HTR-8/SVneo (cell line): ENCODE measurements around the gene SLC22A23.

Source experiments
- DNase-seq: peaks from one replicate; pipeline ENCODE4 v3.0.0; 2011; ENCODE audit warnings: low spot score, mixed read lengths; ENCODE audit not compliant: insufficient read length
- FAIRE-seq: peaks from 2 replicates; lab custom pipeline; 2011; peaks lifted over from hg19 to GRCh38; lab: Jason Lieb, UNC

SLC22A23 gene

DNA sequence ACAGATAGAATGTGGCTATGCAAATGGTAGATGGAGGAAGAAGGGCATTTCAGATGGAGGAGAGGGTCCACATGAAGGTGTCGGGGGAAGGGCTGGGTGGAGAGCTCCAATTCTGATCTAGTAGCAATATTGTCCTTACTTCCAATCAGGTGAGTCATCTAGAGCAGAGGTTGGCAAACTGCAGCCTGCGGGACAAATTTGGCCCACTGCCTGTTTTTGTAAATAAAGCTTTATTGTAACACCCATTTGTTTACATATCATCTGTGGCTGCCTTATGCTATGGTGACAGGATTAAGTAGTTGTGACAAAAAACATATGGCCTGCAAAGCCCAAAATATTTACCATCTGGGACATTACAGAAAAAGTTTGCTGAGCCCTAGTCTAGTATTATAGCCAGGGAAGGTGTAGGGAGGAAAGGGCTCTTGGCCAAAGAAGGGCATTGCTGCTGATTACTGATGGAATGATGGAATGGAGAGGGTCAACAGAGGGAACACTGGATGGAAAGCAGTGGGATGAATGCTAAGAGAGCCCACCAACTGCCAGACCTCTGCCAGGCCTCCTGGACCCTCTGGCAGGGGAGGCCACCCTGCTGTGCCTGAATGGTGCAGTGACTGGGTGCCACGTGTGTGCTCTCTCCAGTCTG is 79.8 kb downstream of the SLC22A23 start:
- DNase-seq (no peak), FAIRE-seq (no peak)

DNA sequence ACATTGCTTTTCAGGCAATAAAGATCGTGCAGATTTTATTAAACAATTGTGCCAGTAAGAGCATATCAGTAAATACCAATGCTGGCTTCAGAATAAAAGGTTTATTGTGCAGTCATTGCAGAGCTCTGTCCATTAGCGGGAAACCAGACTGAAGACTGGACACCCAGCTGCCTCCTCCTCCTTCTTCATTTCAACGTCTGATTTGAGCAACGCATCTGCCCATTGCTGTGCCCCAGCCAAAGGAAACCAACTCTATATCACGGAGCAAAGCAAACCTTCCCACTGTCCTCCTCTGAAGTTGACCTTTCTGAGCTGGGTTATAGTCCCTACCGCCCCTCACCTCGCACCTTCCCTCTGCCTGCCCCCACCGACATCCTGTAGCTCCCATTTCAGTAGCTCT is 80.8 kb downstream of the SLC22A23 start:
- FAIRE-seq (no peak), DNase-seq (no peak)

- DNase-seq (no peak), FAIRE-seq (no peak)
These were observed 83.2 kb downstream of the SLC22A23 start for GRCh38 chr6:3373597-3374203.

GRCh38 chr6:3372912-3373554 is 83.8 kb downstream of the SLC22A23 start:
- DNase-seq (no peak), FAIRE-seq (no peak)

DNA sequence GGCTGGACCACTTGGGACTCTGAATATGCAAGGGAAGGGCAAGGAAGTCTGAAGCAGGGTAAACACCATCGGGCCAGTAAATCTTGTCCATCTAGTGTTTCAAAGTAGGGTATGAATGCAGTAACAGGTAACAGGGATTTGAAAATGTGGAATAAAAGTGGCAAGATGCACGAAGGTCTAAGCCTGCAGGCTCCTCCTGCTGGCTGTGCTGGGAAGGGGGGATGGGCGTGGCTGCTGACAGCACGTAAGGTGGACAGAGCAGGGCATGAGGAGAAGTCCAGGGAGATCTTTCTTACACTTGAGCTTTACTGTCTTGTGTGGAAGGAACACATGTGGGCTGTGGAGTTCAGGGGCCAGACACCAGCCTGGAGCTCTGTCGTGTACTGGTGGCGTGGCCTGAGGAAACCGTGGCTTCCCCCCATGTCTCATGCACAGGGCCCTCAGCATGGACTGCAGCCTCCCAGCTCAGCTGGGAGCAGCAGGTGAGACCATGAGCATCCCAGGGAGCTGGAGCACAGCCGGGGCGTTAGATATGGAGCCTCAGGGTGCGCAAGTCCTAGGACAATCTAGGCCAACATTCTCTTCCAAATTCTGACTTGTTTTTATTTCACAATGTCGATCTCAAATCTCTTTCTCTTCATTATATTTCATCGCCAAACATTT is 84.5 kb downstream of the SLC22A23 start:
- DNase-seq (no peak), FAIRE-seq (no peak)

DNA sequence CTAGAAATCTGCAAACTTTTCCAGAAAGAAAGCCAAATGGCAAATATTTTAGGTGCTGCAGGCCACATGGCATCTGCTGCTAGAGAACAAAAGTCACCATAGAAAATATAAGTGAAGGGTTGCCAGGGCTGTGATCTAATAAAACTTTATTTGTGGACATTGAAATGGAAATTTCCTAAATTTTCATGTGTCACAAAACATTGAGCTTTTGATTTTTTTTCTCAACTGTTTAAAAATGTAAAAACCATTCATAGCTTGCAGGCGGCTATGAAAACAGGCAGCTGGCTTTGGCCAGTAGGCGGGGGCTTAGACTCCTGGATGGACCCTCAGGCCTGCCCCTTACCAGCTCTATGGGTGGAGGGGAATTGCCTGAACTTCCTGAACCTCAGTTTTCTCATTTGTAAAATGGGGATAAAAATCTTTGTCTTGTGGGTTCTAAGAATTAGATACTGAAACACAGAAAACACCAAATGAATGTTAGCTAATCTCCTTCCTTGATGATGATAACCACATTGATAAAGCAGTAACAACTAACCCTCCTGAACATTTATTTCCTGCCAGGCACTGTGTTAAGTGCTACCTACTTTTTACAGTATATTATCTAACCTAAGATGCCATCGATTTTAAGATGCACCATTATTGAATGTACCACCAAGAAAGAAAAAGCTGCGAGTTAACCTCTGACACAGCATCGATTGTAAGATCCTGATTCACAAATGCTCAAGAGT is 85.5 kb downstream of the SLC22A23 start:
- DNase-seq, result no peak

GRCh38 chr6:3370361-3371221 is 86.3 kb downstream of the SLC22A23 start:
- DNase-seq, result no peak
- no peak for FAIRE-seq

More for the DNA sequence above, 85.5 kb downstream of the SLC22A23 start:
- FAIRE-seq, result no peak

DNA sequence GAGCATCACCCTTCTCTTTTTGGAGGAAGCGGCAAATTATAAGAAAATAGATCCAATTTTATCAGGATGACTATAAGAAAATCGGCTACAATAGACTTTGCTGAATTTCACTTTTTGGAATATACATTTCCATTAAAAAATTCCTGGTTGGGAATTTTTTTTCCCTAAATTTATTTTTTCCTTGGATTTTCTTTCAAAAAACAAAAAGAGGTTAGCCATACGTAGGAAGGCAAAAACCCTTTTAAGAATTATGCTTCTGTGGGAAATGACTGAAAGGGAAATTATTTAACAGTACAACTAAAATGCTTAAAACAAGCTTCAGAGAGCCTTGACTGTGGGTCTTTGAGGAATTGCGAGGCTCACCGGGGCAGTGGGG is 86.9 kb downstream of the SLC22A23 start:
- DNase-seq, result no peak
- no peak for FAIRE-seq

GRCh38 chr6:3368685-3369084 is 88.2 kb downstream of the SLC22A23 start:
- DNase-seq (no peak), FAIRE-seq (no peak)

GRCh38 chr6:3367630-3368029 is 89.2 kb downstream of the SLC22A23 start:
- FAIRE-seq (no peak), DNase-seq (no peak)

- DNase-seq (no peak), FAIRE-seq (no peak)
These were observed 90.0 kb downstream of the SLC22A23 start for GRCh38 chr6:3366596-3367413.

DNA sequence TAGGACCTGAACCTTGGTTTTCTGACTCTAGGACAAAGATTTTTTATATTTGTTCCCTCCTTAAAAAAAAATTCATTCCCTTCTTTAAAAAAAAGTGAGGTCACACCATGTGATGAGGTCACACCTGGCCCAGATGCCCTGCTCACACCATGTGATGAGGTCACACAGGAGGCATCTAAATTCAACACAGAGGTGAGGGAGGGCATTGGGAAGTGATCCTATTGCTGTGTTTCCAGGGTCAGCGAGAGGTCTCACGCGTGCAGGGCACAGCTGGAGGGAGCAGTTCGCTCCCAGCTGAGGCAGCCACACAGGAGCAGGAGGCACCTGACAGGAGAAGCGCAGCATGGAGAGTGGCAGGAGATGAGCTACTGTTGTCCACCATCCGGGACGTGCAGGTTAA is 92.5 kb downstream of the SLC22A23 start:
- DNase-seq, result no peak

DNA sequence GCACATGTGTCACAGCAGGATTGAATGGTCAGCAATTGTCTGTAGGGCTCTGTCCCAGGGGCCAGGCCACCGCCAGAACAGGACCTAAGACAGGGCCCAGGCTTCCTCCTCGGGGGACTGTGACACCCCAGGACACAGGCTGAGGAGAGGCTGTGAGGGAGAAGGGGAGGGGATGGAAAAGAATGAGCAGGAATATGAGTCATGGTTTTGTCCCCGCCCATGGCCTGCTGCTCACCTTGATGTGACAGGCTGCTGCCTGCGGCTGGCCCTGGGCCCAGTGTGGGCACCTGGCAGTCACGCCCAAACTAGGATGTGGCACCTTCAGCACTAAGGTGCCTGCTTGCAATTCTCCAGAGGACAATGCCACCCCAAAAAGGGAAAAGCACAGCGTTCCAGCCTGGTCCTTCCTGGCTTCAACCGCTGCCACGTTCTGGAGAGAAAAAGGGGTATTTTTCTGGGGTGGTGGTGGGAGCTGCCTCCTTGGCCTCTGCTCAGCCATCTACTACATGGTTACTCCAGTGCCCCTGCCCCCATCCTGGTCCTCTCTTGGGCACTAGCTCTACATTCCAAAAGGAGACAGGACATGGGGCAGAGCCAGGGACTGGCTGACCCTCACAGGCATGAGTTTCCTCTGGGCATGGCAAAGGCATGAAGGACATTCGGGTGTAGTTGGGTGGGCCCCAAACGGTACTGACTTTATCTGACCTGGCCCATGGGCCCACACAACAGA is 93.4 kb downstream of the SLC22A23 start:
- FAIRE-seq (no peak), DNase-seq (no peak)

More for the DNA sequence above, 92.5 kb downstream of the SLC22A23 start:
- no peak for FAIRE-seq

DNA sequence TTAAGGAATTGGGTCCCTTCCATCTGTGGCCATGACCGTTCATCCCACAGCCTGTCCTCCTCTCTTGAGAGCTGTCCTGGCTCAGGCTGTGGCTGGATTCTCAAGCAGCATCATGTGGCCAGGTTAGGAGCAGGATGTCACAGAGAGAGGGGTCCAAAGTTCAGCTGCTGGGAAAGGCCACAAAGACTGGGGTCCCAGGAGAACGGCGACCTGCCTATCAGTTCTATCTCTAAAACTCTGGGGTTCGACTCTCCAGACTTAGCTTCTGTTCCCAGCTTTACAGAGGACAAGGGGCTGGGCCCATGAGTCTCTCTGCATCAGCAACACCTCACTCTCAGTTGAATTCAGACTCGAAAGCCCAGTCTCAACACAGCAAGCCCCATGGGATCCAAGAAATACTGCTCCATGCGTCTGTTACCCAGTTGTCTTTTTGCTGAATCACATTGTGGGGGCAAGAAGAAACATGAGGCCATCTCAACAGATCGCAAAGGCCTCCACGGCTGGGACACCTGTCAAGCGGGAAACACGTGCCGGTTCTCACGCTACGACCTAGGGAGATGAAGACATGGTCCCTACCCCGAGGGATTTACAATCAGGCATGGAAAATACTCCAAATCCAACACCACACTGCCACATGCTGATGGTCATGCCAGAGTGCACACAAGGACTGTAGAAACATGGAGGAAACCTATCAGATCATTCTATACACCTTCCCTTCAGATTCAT is 95.4 kb downstream of the SLC22A23 start:
- no peak for DNase-seq
- FAIRE-seq, result no peak

DNA sequence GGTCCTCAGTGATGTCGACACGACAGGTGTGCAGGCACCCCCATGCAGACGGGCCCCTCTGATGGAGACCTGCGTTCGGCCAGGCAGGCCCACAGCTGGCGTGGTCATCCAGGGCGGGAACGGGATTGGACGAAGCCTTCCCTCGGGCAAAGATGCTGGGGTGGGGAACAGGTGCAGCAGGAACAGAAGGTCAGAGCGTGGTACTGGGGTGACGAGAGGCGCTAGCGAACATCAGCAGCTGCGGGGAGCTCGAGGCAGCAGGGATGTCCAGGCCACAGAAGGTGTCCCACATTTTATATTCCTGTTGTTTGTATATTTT is 96.2 kb downstream of the SLC22A23 start:
- DNase-seq (no peak), FAIRE-seq (no peak)

DNA sequence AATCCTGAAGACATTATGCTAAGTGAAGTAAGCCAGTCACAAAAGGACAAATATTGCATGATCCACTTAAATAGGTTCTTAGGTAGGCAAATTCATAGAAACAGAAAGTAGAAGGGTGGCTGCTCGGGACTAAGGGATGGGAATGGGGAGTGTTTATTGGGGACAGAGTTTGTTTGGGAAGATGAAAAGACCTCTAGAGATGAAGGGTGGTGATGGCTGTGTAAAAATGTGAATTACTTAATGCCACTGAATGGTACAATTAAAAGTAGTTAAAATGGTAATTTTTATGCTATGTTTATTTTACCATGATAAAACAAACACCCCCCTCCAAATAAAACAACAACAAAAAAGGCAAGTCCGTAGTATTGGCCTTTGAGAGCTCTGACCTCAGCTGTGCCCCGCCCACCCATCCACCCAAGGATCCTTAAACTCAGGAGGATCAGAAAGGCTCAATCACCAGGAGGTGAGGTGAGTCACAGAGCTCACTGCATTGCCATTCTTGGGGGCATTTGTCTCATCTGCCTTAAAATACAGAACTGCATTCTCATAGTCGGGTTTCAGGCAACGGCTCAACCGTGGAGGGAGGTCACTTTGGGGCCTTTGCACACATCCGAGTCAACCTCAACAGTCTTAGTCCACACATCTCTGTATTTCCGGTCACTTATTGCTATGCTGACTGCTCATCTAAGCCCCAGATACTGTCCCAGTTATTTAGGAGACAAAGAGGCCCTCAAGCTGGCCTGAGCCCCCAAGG is 96.7 kb downstream of the SLC22A23 start:
- FAIRE-seq, result no peak
- DNase-seq, result no peak
